Heart left ventricle (tissue), 13 donors: ENCODE measurements around the gene PRKAG2.

Experiments
- CTCF ChIP-seq, 12 donors: fragments of 200-600 bp; sonication (generic) in 4 of 12; IDR thresholded peaks; one replicate each; pipeline versions ENCODE4 v1.5.0 to v1.8.0; 2018 to 2022; ENCODE audit warnings: antibody characterized with exemption in 12 of 12, mild to moderate bottlenecking in 5 of 12
- POLR2A ChIP-seq, 2 donors: fragments of 450-650 bp; IDR thresholded peaks; one replicate each; pipeline ENCODE4 v1.6.1; 2017; ENCODE audit warnings: antibody characterized with exemption in 2 of 2, mild to moderate bottlenecking in 2 of 2, moderate library complexity in 2 of 2
- donor health status: ischemic (EF 13 %, LVEDD 7.1; RV severe dilation, severe dysfunction).
- donor health status: DM: no; HTN: yes; CAD: no.
- donor health status: DM: no; HTN: no; CAD: no.
- donor health status: ischemic (EF 25% LVEDD 6.9; RV normal size, moderate dysfunction).
- donor health status: ischemic (EF 25% LVEDD 5.7; RV mildly dilated, moderate dysfunction).
- donor health status: ischemic (EF 35%, LVEDD 5.7; RV mildly dilated, moderate dysfunction).
- donor health status: nonischemic (EF 11% LVEDD 7.7; RV severe dilation, severe dysfunction).
- donor health status: DM: yes; HTN: yes; CAD: no.
- donor health status: PGD.
- donor health status: ischemic (EF 29% LVEDD 5.4; RV normal size, mild dysfunction).
- donor health status: nonischemic (EF 23%, LVEDD 6.1; RV moderate dilation, normal function).

- TF ChIP-seq CTCF (IDR thresholded peaks at IDR 0.05) (no peak), POLR2A (IDR thresholded peaks at IDR 0.05) (no peak)
Measured at GRCh38 chr7:151920488-151920887, 43.6 kb upstream of the PRKAG2 start.
